HFF-Myc (cell line): ENCODE measurements around the gene MRPL58.
A peak's percentile ranks its signal among the peaks of the same experiment; 100 is the strongest.
"Not testable (repeated sequence)": the region's sequence is repeated elsewhere in the genome, so short reads cannot be mapped to it uniquely, and the experiment has no call there.

Experiments
- DNase-seq: peaks from one replicate; pipeline ENCODE4 v3.0.0-alpha.2; 2011; ENCODE audit warnings: low read depth; ENCODE audit errors: extremely low read depth
- H3K4me3 ChIP-seq: replicated peaks from 2 replicates; pipeline ENCODE4 v1.5.1; 2011; ENCODE audit warnings: low read depth, mild to moderate bottlenecking, control low read depth, low read length
- CTCF ChIP-seq: IDR thresholded peaks from 2 replicates; pipeline ENCODE4 v1.5.1; 2012; ENCODE audit warnings: mild to moderate bottlenecking, low read depth, low read length, control low read depth; ENCODE audit errors: missing control alignments

MRPL58 gene

GRCh38 chr17:75041656-75042280 lies 29.3 kb downstream of the MRPL58 start:
- no peak overlapping the region for H3K4me3 ChIP-seq
- no peak for DNase-seq
- no peak for TF ChIP-seq CTCF

- DNase-seq, result not testable (repeated sequence)
Measured at GRCh38 chr17:75043789-75044188, 31.3 kb downstream of the MRPL58 start.

GRCh38 chr17:75044716-75045115 lies 32.2 kb downstream of the MRPL58 start:
- no peak for DNase-seq
- no peak overlapping the region for H3K4me3 ChIP-seq

More at GRCh38 chr17:75043789-75044188, 31.3 kb downstream of the MRPL58 start:
- not testable (repeated sequence) for H3K4me3 ChIP-seq

GRCh38 chr17:75045946-75046406 lies 33.5 kb downstream of the MRPL58 start:
- peak overlapping the region; percentile 95 for H3K4me3 ChIP-seq
- DNase-seq, result not testable (repeated sequence)

More at GRCh38 chr17:75044716-75045115, 32.2 kb downstream of the MRPL58 start:
- TF ChIP-seq CTCF, result no peak

- peak; percentile 86 for DNase-seq
- peak within 1 kb of the TSS; percentile 95 for H3K4me3 ChIP-seq
Measured at GRCh38 chr17:75046407-75047289, 34.2 kb downstream of the MRPL58 start, which contains the start of the genes ATP5PD and KCTD2. ATP5PD (minus strand) TSS chr17:75046969; CDS start chr17:75042650, 4,319 bp downstream. KCTD2 (plus strand) TSS chr17:75047225; CDS start chr17:75047251, 26 bp downstream.

GRCh38 chr17:75047398-75048098 lies 35.1 kb downstream of the MRPL58 start:
- no peak for TF ChIP-seq CTCF
- no peak for DNase-seq
- H3K4me3 ChIP-seq, result peak overlapping the region; percentile 95

More at GRCh38 chr17:75046407-75047289, 34.2 kb downstream of the MRPL58 start, which contains the start of the genes ATP5PD and KCTD2:
- TF ChIP-seq CTCF, result no peak

GRCh38 chr17:75048249-75048878 lies 35.9 kb downstream of the MRPL58 start:
- H3K4me3 ChIP-seq, result peak overlapping the region; percentile 95
- no peak for DNase-seq
- no peak for TF ChIP-seq CTCF
